ENCODE data around the gene GRAMD4. TPM values are rescaled to one million over a fixed set of nuclear protein-coding genes. Genes with fewer than 3 reads are reported as not detected.

Gene GRAMD4
- total RNA-seq, 1 experiment from 2014 or later, result 23.5 TPM

GRCh38 chr22:46581538-46582244 lies 38.5 kb upstream of the GRAMD4 start:
- in situ Hi-C loops (cut with HindIII; ENCODE audit: low sequenced_read_pairs), result no loop called here
- DNase-seq (ENCODE audit: low spot score), result no peak

GRCh38 chr22:46582281-46582933 lies 37.8 kb upstream of the GRAMD4 start:
- in situ Hi-C loops (cut with HindIII; ENCODE audit: low sequenced_read_pairs), result no loop called here
- DNase-seq (ENCODE audit: low spot score), result no peak

- DNase-seq (ENCODE audit: low spot score), result no peak
- in situ Hi-C loops (cut with HindIII; ENCODE audit: low sequenced_read_pairs), result no loop called here
Observed at GRCh38 chr22:46583571-46583970, 36.6 kb upstream of the GRAMD4 start.

GRCh38 chr22:46584081-46584921 lies 35.9 kb upstream of the GRAMD4 start:
- no peak for DNase-seq (ENCODE audit: low spot score)
- in situ Hi-C loops (cut with HindIII; ENCODE audit: low sequenced_read_pairs), result no loop called here

- in situ Hi-C loops (cut with HindIII; ENCODE audit: low sequenced_read_pairs), result no loop called here
- no peak for DNase-seq (ENCODE audit: low spot score)
Observed at GRCh38 chr22:46585340-46586122, 34.7 kb upstream of the GRAMD4 start.

- no peak for DNase-seq (ENCODE audit: low spot score)
- in situ Hi-C loops (cut with HindIII; ENCODE audit: low sequenced_read_pairs), result no loop called here
Observed at GRCh38 chr22:46586123-46586519, 34.1 kb upstream of the GRAMD4 start.

GRCh38 chr22:46586531-46587011 lies 33.6 kb upstream of the GRAMD4 start:
- no peak for DNase-seq (ENCODE audit: low spot score)
- in situ Hi-C loops (cut with HindIII; ENCODE audit: low sequenced_read_pairs), result no loop called here

- in situ Hi-C loops (cut with HindIII; ENCODE audit: low sequenced_read_pairs), result no loop called here
- DNase-seq (ENCODE audit: low spot score), result no peak
Observed at GRCh38 chr22:46587061-46587460, 33.1 kb upstream of the GRAMD4 start.

GRCh38 chr22:46587492-46588278 lies 32.5 kb upstream of the GRAMD4 start:
- in situ Hi-C loops (cut with HindIII; ENCODE audit: low sequenced_read_pairs), result no loop called here
- DNase-seq (ENCODE audit: low spot score), result no peak

- in situ Hi-C loops (cut with HindIII; ENCODE audit: low sequenced_read_pairs), result no loop called here
- DNase-seq (ENCODE audit: low spot score), result no peak
Observed at GRCh38 chr22:46588279-46589140, 31.7 kb upstream of the GRAMD4 start.

- in situ Hi-C loops (cut with HindIII; ENCODE audit: low sequenced_read_pairs), result no loop called here
- no peak for DNase-seq (ENCODE audit: low spot score)
Observed at GRCh38 chr22:46589141-46589748, 30.9 kb upstream of the GRAMD4 start.

GRCh38 chr22:46589871-46590271 lies 30.3 kb upstream of the GRAMD4 start:
- in situ Hi-C loops (cut with HindIII; ENCODE audit: low sequenced_read_pairs), result no loop called here
- DNase-seq (ENCODE audit: low spot score), result no peak

GRCh38 chr22:46590334-46590733 lies 29.9 kb upstream of the GRAMD4 start:
- in situ Hi-C loops (cut with HindIII; ENCODE audit: low sequenced_read_pairs), result no loop called here
- DNase-seq (ENCODE audit: low spot score), result no peak

- DNase-seq (ENCODE audit: low spot score), result no peak
- in situ Hi-C loops (cut with HindIII; ENCODE audit: low sequenced_read_pairs), result no loop called here
Observed at GRCh38 chr22:46591930-46592329, 28.3 kb upstream of the GRAMD4 start.

- no peak for DNase-seq (ENCODE audit: low spot score)
- in situ Hi-C loops (cut with HindIII; ENCODE audit: low sequenced_read_pairs), result no loop called here
Observed at GRCh38 chr22:46592390-46592872, 27.8 kb upstream of the GRAMD4 start.

GRCh38 chr22:46593211-46593681 lies 26.9 kb upstream of the GRAMD4 start:
- in situ Hi-C loops (cut with HindIII; ENCODE audit: low sequenced_read_pairs), result no loop called here
- DNase-seq (ENCODE audit: low spot score), result no peak

All from G401 (cell line).